Neuronal stem cell (in vitro differentiated cells): ENCODE measurements around the gene WFS1.

Experiments used
- DNase-seq: peaks from one replicate; pipeline ENCODE4 v3.0.0-alpha.2; 2013; ENCODE audit warnings: low spot score
- H2AFZ ChIP-seq: one replicate; pipeline ENCODE4 v1.6.1; 2013; ENCODE audit warnings: mild to moderate bottlenecking, low read length, inconsistent platforms
- H2AK5ac ChIP-seq: 2 replicates; pipeline ENCODE4 v1.6.1; 2013; ENCODE audit warnings: low read depth, mild to moderate bottlenecking, inconsistent platforms, low read length, moderate library complexity, mixed read lengths
- H2BK120ac ChIP-seq: 2 replicates; pipeline ENCODE4 v1.6.1; 2013; ENCODE audit warnings: low read depth, mild to moderate bottlenecking, inconsistent platforms, low read length, moderate library complexity, mixed read lengths
- H2BK12ac ChIP-seq: one replicate; pipeline ENCODE4 v1.6.1; 2013; ENCODE audit warnings: low read length, inconsistent platforms
- H2BK15ac ChIP-seq: 2 replicates; pipeline ENCODE4 v1.6.1; 2013; ENCODE audit warnings: mild to moderate bottlenecking, low read length, inconsistent platforms, mixed read lengths
- H2BK5ac ChIP-seq: one replicate; pipeline ENCODE4 v1.6.1; 2013; ENCODE audit warnings: inconsistent platforms, mild to moderate bottlenecking, low read length, moderate library complexity
- H3K14ac ChIP-seq: one replicate; pipeline ENCODE4 v1.6.1; 2013; ENCODE audit warnings: low read length, inconsistent platforms
- H3K18ac ChIP-seq: 2 replicates; pipeline ENCODE4 v1.6.1; 2013; ENCODE audit warnings: low read length, inconsistent platforms
- H3K23ac ChIP-seq: 2 replicates; pipeline ENCODE4 v1.6.1; 2013; ENCODE audit warnings: low read depth, mild to moderate bottlenecking, mixed read lengths, low read length, inconsistent platforms; ENCODE audit not compliant: poor library complexity
- H3K27ac ChIP-seq: replicated peaks from 3 replicates; pipeline ENCODE4 v1.5.1; 2013; ENCODE audit warnings: low read length, inconsistent platforms
- H3K27me3 ChIP-seq, 3 experiments: 2 replicates each; pipeline ENCODE4 v1.6.1; 2013; ENCODE audit warnings: low read length in 3 of 3, mild to moderate bottlenecking in 2 of 3, inconsistent platforms in 1 of 3, low read depth in 1 of 3, mixed read lengths in 1 of 3, moderate library complexity in 1 of 3; ENCODE audit not compliant: control insufficient read depth in 3 of 3, insufficient read depth in 3 of 3
- H3K36me3 ChIP-seq, 2 donors: replicated peaks in 1 of 2; 2 replicates each; pipeline ENCODE4 v1.6.1; 2013; ENCODE audit warnings: low read length in 2 of 2; ENCODE audit not compliant: control insufficient read depth in 2 of 2, insufficient read depth in 2 of 2
- H3K4ac ChIP-seq: 2 replicates; pipeline ENCODE4 v1.6.1; 2013; ENCODE audit warnings: inconsistent platforms, mild to moderate bottlenecking, low read length, moderate library complexity
- H3K4me1 ChIP-seq, 2 donors: 1 replicate in 1 of 2; 2 replicates in 1 of 2; pipeline ENCODE4 v1.6.1; 2013; ENCODE audit warnings: low read length in 2 of 2, low read depth in 1 of 2; ENCODE audit not compliant: control insufficient read depth in 2 of 2, insufficient read depth in 1 of 2
- H3K4me2 ChIP-seq: one replicate; pipeline ENCODE4 v1.6.1; 2013; ENCODE audit warnings: mild to moderate bottlenecking, low read length, inconsistent platforms; ENCODE audit not compliant: insufficient read depth, poor library complexity, severe bottlenecking
- H3K4me3 ChIP-seq, 2 donors: 2 replicates each; pipeline ENCODE4 v1.5.1; 2013; ENCODE audit warnings: low read length in 2 of 2, mild to moderate bottlenecking in 2 of 2, inconsistent platforms in 1 of 2, moderate library complexity in 1 of 2
- H3K79me1 ChIP-seq: one replicate; pipeline ENCODE4 v1.6.1; 2013; ENCODE audit warnings: low read depth, mild to moderate bottlenecking, inconsistent platforms, low read length, moderate library complexity
- H3K9ac ChIP-seq: one replicate; pipeline ENCODE4 v1.6.1; 2013; ENCODE audit warnings: mild to moderate bottlenecking, low read depth, low read length, inconsistent platforms; ENCODE audit not compliant: poor library complexity
- H3K9me3 ChIP-seq, 2 donors: replicated peaks in 1 of 2; 2 replicates each; pipeline versions ENCODE3 to v1.6.1; 2013; ENCODE audit warnings: low read length in 2 of 2, mild to moderate bottlenecking in 2 of 2, inconsistent platforms in 1 of 2, low read depth in 1 of 2, mixed read lengths in 1 of 2, moderate library complexity in 1 of 2; ENCODE audit not compliant: control insufficient read depth in 2 of 2, insufficient read depth in 1 of 2
- H4K8ac ChIP-seq: one replicate; pipeline ENCODE4 v1.6.1; 2013; ENCODE audit warnings: low read depth, mild to moderate bottlenecking, inconsistent platforms, low read length, moderate library complexity
- H4K91ac ChIP-seq: one replicate; pipeline ENCODE4 v1.6.1; 2013; ENCODE audit warnings: low read length, low read depth, mild to moderate bottlenecking, inconsistent platforms; ENCODE audit not compliant: poor library complexity
- WGBS, 2 donors: extraction: QIAGEN DNeasy Blood & Tissue Kit; methylation state at CpG; one replicate each; pipeline ENCODE4 v1.1.7; 2013; ENCODE audit warnings: missing lambda C conversion rate in 2 of 2, mixed read lengths in 1 of 2; ENCODE audit not compliant: insufficient read length in 2 of 2, insufficient replicate concordance in 1 of 2; ENCODE audit errors: extremely low coverage in 2 of 2; 5-methylcytosine and 5-hydroxymethylcytosine counted together

WFS1 gene

DNA sequence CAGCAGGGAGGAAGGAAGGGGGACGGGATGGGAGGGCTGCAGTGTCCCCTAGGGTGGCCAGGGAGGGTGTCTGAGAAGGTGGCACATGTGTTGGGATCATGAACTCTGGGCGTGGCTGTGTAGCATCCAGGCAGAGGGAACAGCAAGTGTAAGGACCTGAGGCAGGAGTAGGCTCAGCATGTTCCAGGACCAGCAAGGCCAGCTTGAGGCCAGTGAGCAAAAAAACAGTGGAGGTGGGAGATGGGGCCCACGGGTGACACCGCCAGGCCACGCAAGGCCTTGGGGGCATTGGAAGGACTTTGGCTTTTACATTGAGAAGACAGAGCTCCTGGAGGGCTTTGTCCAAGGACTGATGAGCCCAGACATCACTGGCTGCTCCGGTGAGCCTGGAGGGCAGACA lies 16.5 kb upstream of the WFS1 start:
- H4K8ac ChIP-seq, result no peak overlapping the region
- no CpG with 5 or more reads among the region's 6 CpGs for WGBS, 2 donors
- no peak overlapping the region for H3K4me2 ChIP-seq
- no peak overlapping the region for H3K9ac ChIP-seq
- H2BK15ac ChIP-seq, result no peak overlapping the region
- peaks cover 2 to 9% of the 10 kb centered on the region in 2 donors for H3K4me1 ChIP-seq
- H2BK5ac ChIP-seq, result no peak overlapping the region
- H3K18ac ChIP-seq, result no peak overlapping the region
- H3K27ac ChIP-seq, result no peak overlapping the region
- H4K91ac ChIP-seq, result no peak overlapping the region
- no peaks in the 10 kb centered on the region for H3K36me3 ChIP-seq
- H3K79me1 ChIP-seq, result no peaks in the 10 kb centered on the region
- H3K9me3 ChIP-seq, result no peaks in the 10 kb centered on the region
- H2AFZ ChIP-seq, result no peak overlapping the region
- peak overlapping the region; percentile 20 for H2AK5ac ChIP-seq
- no peak overlapping the region for H3K14ac ChIP-seq
- H2BK12ac ChIP-seq, result no peak overlapping the region
- peaks cover 0 to 48% (median 0%) of the 10 kb centered on the region in 3 experiments for H3K27me3 ChIP-seq
- no peak for DNase-seq
- no peak overlapping the region for H3K4me3 ChIP-seq
- no peak overlapping the region for H3K4ac ChIP-seq
- H2BK120ac ChIP-seq, result no peak overlapping the region
- H3K23ac ChIP-seq, result no peak overlapping the region

GRCh38 chr4:6253961-6254360 lies 15.7 kb upstream of the WFS1 start:
- Histone ChIP-seq H3K4me1 (peaks cover 2 to 9% of the 10 kb centered on the region in 2 donors), H3K4me2 (no peak overlapping the region), H3K23ac (no peak overlapping the region), H3K4ac (no peak overlapping the region), H3K4me3 (no peak overlapping the region), H3K36me3 (no peaks in the 10 kb centered on the region), H3K79me1 (no peaks in the 10 kb centered on the region), H3K9me3 (no peaks in the 10 kb centered on the region), H3K14ac (no peak overlapping the region), H3K27me3 (peaks cover 0 to 39% (median 0%) of the 10 kb centered on the region in 3 experiments), H3K9ac (no peak overlapping the region), H2BK120ac (no peak overlapping the region), H2AFZ (no peak overlapping the region), H2BK5ac (no peak overlapping the region), H4K91ac (no peak overlapping the region), H3K18ac (no peak overlapping the region), H2BK15ac (no peak overlapping the region), H2BK12ac (no peak overlapping the region), H4K8ac (no peak overlapping the region), H3K27ac (no peak overlapping the region), H2AK5ac (no peak overlapping the region)
- no CpG with 5 or more reads among the region's 14 CpGs for WGBS, 2 donors
- DNase-seq, result no peak

DNA sequence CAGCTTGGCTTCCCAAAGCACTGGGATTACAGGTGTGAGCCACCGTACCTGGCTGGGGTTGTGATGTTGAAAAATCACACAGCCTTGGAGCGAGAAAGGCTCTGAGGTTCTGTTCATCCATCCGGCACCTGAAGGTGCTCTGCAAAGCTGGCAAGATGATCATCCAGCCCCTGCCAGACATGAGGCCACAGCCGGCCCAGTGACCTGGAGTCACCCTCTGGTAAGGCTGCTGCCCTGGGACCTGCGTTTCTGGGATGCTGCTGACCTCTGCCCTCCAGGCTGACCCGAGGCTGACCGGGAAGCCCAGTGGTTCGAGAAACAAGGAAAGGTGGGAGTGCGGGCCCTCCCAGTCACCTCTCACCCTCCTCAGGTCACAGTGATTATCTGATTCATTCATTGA lies 13.5 kb upstream of the WFS1 start:
- Histone ChIP-seq H3K18ac (peak overlapping the region; percentile 11), H2BK15ac (no peak overlapping the region), H4K91ac (no peak overlapping the region), H3K79me1 (no peaks in the 10 kb centered on the region), H3K4me2 (no peak overlapping the region), H2BK12ac (no peak overlapping the region), H3K36me3 (no peaks in the 10 kb centered on the region), H3K9ac (no peak overlapping the region), H3K4ac (no peak overlapping the region), H2BK5ac (no peak overlapping the region), H3K14ac (no peak overlapping the region), H2AK5ac (no peak overlapping the region), H3K23ac (no peak overlapping the region), H3K9me3 (no peaks in the 10 kb centered on the region), H2BK120ac (no peak overlapping the region), H3K27me3 (peaks cover 0 to 22% (median 0%) of the 10 kb centered on the region in 3 experiments), H3K27ac (no peak overlapping the region), H4K8ac (no peak overlapping the region), H3K4me3 (no peak overlapping the region), H2AFZ (no peak overlapping the region), H3K4me1 (peaks cover 2 to 13% of the 10 kb centered on the region in 2 donors)
- WGBS, 2 donors, result no CpG with 5 or more reads among the region's 9 CpGs
- no peak for DNase-seq

- peaks cover 0 to 24% (median 0%) of the 10 kb centered on the region in 3 experiments for H3K27me3 ChIP-seq
- no CpG with 5 or more reads among the region's 18 CpGs for WGBS, 2 donors
These were observed 12.2 kb upstream of the WFS1 start for GRCh38 chr4:6257247-6258025.

More at GRCh38 chr4:6257247-6258025, 12.2 kb upstream of the WFS1 start:
- H3K4me2 ChIP-seq, result no peak overlapping the region
- H2AFZ ChIP-seq, result peak overlapping the region; percentile 84
- peak overlapping the region; percentile 48 for H2BK12ac ChIP-seq
- no peak for DNase-seq
- H4K8ac ChIP-seq, result no peak overlapping the region
- H4K91ac ChIP-seq, result peak overlapping the region; percentile 3
- peaks cover 2 to 13% of the 10 kb centered on the region in 2 donors for H3K4me1 ChIP-seq
- no peaks in the 10 kb centered on the region for H3K36me3 ChIP-seq
- no peak overlapping the region for H2BK5ac ChIP-seq
- H2BK15ac ChIP-seq, result peak overlapping the region; percentile 25
- H3K23ac ChIP-seq, result no peak overlapping the region
- no peak overlapping the region for H2AK5ac ChIP-seq
- H3K9ac ChIP-seq, result peak overlapping the region; percentile 14
- peak overlapping the region; percentile 63 for H2BK120ac ChIP-seq
- no peak overlapping the region for H3K4ac ChIP-seq
- H3K79me1 ChIP-seq, result no peaks in the 10 kb centered on the region
- no peak overlapping the region for H3K4me3 ChIP-seq
- H3K9me3 ChIP-seq, result no peaks in the 10 kb centered on the region
- H3K27ac ChIP-seq, result no peak overlapping the region
- peak overlapping the region; percentile 53 for H3K18ac ChIP-seq
- H3K14ac ChIP-seq, result peak overlapping the region; percentile 32
